HG03520 (cell line): Measurements from ENCODE around the gene SSPN.

Source experiments
- ATAC-seq: cut with Tn5 transposase; IDR thresholded peaks from one replicate; pipeline ENCODE4 v1.9.1; 2021; ENCODE audit warnings: mild to moderate bottlenecking, moderate library complexity; ENCODE audit not compliant: unreplicated experiment

SSPN gene

DNA sequence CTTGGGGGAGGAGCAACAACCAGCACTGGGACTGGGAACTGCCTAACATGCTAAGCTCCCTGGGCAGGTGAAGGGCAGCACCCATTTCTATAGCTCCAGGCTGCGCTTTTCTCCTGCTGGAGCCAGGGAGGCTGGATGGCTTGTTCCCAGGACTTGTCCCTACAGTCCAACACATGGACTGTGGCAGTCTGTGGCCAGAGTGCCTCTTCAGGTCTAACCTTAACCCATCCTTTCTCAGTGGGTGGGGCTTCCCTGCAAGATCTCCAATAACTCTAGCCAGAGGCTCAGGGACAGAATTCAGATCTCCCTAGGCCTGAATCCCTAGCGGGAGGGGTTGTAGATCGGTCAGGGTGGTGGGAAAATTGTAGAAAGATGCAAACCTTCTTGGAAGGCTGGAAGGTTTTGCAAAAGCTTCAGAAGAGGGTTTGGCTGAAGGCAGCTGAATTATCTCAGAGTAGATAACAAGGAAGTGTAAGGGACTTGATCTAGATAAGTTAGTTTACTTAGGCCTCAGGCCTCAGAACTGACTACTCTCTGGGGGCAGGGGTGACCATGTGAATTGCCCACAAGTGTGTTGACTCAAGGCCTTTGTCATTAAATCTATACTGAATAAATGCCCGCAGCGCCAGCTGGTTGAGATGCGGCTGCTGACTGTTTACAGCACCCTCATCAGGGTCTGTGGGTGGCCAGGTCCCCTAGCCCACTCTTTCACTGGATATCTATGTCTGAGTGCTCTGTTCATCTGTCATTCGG is 60.7 kb downstream of the SSPN start:
- no peak for ATAC-seq

DNA sequence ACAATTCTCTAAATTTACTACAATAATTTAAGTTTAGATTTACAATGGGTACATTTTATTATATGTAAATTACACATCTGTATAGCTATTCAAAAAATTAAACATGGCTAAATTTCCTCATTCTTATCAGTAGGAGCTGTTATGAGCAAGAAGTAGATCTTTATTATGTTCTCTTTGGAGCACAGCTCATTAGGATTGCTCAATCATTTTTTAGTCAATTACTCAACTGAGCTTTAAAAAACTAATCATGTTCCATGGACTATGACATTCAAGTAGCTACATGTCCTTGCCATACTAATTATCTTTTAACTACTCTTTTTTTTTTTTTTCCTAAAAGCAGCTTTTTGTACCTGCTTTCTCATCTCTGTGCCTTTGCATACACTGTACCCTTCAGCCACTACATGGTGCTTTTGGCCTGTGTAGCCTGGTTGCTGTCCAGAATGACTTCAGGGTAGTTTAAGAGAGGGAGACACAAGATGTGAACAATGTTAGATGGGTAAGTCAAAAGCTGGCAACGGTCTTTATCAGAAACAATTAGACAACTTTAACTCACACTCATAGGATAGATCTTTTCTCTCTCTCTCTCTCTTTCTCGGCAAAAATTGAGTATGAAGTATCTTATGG is 69.0 kb downstream of the SSPN start:
- no peak for ATAC-seq

GRCh38 chr12:26265606-26266005 is 70.2 kb downstream of the SSPN start:
- ATAC-seq, result no peak

- no peak for ATAC-seq
These were observed 71.5 kb downstream of the SSPN start for GRCh38 chr12:26266881-26267280.

- ATAC-seq, result no peak
These were observed 73.6 kb downstream of the SSPN start for GRCh38 chr12:26268841-26269561.

DNA sequence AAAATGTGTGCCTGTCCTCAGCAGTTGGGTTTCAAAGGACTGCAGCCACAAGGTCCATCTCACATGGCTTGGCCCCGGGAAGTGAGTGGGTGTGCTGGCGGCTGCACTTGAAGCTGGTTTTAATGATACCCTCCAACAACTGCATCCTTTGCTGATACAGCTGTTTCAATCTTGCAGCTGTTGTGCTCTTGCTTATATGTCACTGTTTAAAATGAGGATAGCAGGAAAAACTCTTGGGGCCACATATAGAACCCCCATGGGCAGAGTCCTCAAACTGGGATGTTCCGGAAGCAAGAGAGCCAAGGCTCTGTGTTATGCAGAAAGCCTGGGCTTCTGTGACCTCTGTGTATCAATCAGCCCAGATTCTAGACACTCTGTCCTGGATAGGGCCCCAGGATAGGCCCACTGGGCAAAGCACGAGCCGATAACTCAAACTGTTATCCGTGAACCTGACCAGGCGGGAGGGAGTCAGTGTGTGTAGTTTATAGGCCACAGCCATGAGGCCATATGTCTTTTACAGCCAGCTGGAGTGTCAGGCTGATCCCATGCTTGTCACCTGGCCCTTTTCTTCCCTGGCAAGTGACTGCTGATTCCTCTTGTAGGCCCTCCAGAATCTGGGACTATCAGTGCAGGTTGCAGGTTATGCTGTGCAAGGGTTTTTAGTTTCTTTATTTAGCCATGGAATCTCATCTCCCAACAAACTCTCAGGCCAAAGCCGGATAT is 74.3 kb downstream of the SSPN start:
- ATAC-seq, result no peak

GRCh38 chr12:26271024-26271423 is 75.7 kb downstream of the SSPN start:
- ATAC-seq, result no peak

- ATAC-seq, result no peak
These were observed 76.6 kb downstream of the SSPN start for GRCh38 chr12:26271889-26272492.

DNA sequence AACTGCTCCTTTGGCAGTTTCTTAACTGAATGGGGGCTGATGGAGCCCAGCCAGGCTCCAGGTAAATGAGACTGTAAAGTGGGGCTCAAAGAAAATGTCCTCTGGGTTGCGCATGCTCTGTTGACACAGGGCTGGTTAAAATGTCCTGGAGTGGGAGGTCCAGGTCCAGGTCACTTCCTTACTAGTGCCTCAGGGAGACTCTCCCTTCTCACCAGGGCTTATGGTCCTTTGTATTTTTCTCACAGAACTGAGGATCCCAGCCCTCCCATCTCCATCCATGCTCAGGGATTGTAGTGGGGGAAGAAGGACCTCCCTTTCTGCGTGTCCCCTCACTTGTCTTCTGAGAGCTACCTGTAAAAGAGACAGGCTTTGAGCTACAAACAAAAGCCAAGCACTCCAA is 77.5 kb downstream of the SSPN start:
- ATAC-seq, result no peak

- ATAC-seq, result no peak
These were observed 78.4 kb downstream of the SSPN start for GRCh38 chr12:26273811-26274210.

DNA sequence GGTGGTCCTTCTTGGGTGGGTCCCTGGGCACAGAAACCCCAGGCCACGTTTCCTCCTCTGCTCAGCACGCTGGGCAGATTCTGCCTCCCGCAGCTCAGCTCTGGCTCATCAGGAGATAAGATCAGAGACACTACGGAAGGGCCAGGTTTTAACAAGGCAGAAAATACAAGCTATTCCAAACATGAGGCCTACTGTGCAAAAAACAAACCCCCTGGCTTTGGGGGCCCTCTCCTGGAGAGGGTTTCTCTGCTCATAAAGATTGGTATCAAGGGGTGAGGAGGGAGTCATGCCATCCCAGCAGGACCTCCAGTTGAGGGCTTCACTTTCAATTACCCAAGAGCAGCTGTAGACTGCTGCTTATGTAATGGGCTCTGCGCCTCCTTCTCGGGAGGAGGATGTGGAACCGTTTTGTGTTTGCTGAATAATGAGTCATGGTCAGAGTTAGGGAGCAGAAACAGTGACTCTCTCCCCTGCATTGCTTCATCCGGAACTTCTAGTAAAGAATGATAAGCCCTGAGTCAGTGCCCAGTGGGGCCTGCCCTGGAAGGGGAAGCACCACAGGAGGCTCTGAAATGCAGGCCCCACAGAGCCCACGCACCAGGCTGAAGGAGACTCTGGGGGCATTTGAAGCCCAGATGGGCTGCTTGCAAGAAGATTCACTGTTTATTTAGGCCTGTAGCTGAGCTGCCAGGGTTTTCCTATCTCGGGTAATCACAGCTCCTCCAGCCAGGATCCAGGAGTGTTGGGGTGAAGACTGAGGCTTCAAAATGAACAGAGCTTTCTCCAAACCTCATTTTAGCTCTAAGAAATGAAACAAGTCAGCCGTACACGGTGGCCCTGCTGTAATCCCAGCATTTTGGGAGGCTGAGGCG is 79.3 kb downstream of the SSPN start:
- peak; percentile 94 for ATAC-seq

DNA sequence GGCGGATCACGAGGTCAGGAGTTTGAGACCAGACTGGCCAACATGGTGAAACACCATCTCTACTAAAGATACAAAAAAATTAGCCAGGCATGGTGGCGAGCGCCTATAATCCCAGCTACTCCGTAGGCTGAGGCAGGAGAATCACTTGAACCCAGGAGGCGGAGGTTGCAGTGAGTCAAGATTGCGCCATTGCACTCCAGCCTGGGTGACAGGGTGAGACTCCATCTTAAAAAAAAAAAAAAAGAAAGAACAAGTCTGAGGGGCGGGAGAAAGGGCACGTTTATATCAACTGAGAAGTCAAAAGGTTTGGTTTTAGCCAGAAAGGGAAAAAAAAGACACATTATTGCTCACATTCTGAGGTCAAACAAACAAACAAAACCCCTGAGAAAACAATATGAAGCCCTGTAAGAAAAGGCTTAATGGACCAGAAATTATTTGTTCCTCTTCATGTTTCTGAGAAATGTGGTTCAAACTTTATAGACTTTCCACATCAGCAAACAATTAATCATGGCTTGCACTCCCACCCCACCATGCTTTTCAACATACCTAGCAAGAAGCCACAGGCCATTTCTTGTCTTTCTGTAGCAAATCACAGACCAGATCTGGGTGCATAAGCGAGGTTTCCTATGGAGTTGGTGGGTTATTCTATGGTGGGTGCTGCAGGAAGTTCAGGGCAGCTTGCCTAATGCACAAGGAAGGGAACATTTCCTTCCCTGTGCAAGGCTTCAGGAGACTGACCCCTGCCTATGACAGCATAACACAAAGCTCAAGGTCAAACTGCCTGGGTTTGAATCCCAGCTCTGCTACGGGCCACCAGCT is 80.1 kb downstream of the SSPN start:
- ATAC-seq, result no peak

- ATAC-seq, result no peak
These were observed 81.3 kb downstream of the SSPN start for GRCh38 chr12:26276709-26277108.

- no peak for ATAC-seq
These were observed 82.3 kb downstream of the SSPN start for GRCh38 chr12:26277506-26278246.

GRCh38 chr12:26278266-26278665 is 82.9 kb downstream of the SSPN start:
- no peak for ATAC-seq

GRCh38 chr12:26278666-26279065 is 83.3 kb downstream of the SSPN start:
- ATAC-seq, result no peak

DNA sequence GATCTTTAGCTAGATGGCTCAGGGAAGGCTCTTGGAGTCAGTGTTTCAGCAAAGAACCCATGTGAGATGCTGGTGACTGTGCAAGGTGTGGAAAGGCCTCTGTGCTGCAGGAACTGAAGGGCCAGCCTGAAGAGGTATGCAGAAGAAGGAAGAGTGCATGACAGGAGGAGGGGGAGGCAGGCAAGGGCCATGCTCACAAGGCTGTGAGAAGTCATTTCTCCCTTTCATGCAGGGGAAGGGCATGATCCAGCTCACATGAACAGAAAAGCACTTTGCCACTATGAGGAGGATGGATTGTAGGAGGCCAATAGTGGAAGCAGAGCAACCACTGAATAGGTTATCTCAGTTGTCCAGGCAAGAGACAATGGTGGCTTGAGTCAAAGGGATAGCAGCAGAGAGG is 83.7 kb downstream of the SSPN start:
- no peak for ATAC-seq

DNA sequence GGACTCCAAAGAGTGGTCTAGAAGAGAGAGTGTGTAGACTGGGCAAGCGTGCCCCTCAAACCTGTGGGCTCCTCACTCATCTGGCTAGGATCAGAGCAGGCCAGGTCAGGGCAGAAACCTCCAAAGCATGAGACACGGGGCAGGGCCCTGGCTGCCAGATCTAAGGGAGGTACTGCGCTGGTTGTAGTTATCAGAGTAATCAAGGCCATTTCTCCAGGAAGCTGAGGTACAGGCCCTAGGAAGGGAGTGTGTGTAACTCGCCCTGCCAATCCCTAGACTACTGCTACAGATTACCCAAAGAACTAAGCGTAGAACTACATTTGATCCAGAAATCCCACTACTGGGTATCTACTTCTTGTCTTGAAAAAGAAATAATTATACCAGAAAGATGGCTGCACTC is 84.5 kb downstream of the SSPN start:
- no peak for ATAC-seq

GRCh38 chr12:26280869-26281268 is 85.5 kb downstream of the SSPN start:
- ATAC-seq, result no peak
